HEK293T (cell line): Measurements from ENCODE around the gene FAM181B.

Source experiments
- CTCF ChIA-PET: fragments of 350-600 bp; formaldehyde crosslinking; extraction: SDS; loops from one replicate; lab custom pipeline; 2021; ENCODE audit warnings: antibody characterized with exemption, inconsistent platforms; lab: Yijun Ruan, JAX
- POLR2A ChIA-PET: fragments of 350-600 bp; formaldehyde crosslinking; extraction: SDS; loops from one replicate; lab custom pipeline; 2020; ENCODE audit warnings: antibody characterized with exemption, inconsistent platforms; lab: Yijun Ruan, JAX
- DNase-seq: peaks from one replicate; pipeline ENCODE4 v3.0.0; 2012; ENCODE audit warnings: mixed read lengths; ENCODE audit errors: extremely low spot score
- ARNT ChIP-seq: fragments of 450-650 bp; IDR thresholded peaks from 2 replicates; pipeline ENCODE4 v1.6.1; 2017; ENCODE audit warnings: mild to moderate bottlenecking
- BHLHE40 ChIP-seq: fragments of 450-650 bp; IDR thresholded peaks from 2 replicates; pipeline ENCODE4 v1.6.1; 2016; ENCODE audit warnings: mild to moderate bottlenecking, moderate library complexity, borderline replicate concordance
- CTBP1 ChIP-seq: fragments of 450-650 bp; IDR thresholded peaks from 2 replicates; pipeline ENCODE4 v1.6.1; 2016; ENCODE audit warnings: borderline replicate concordance
- ELF4 ChIP-seq: fragments of 450-650 bp; IDR thresholded peaks from 2 replicates; pipeline ENCODE4 v1.6.1; 2017; ENCODE audit warnings: antibody characterized with exemption
- FOXA1 ChIP-seq: fragments of 450-650 bp; IDR thresholded peaks from 2 replicates; pipeline ENCODE4 v1.6.1; 2016; ENCODE audit warnings: mild to moderate bottlenecking
- FOXK2 ChIP-seq: fragments of 450-650 bp; IDR thresholded peaks from 2 replicates; pipeline ENCODE4 v1.6.1; 2016; ENCODE audit warnings: mild to moderate bottlenecking
- FOXM1 ChIP-seq: fragments of 450-650 bp; IDR thresholded peaks from 2 replicates; pipeline ENCODE4 v1.6.1; 2017; ENCODE audit warnings: mild to moderate bottlenecking, borderline replicate concordance
- HDGF ChIP-seq: fragments of 450-650 bp; IDR thresholded peaks from 2 replicates; pipeline ENCODE4 v1.6.1; 2017; ENCODE audit warnings: antibody characterized with exemption, borderline replicate concordance
- L3MBTL2 ChIP-seq: fragments of 450-650 bp; conservative IDR thresholded peaks from 2 replicates; pipeline ENCODE4 v1.6.1; 2016; ENCODE audit warnings: mild to moderate bottlenecking
- LEF1 ChIP-seq: fragments of 450-650 bp; IDR thresholded peaks from 2 replicates; pipeline ENCODE4 v1.6.1; 2017; ENCODE audit warnings: mild to moderate bottlenecking, borderline replicate concordance
- NFRKB ChIP-seq: fragments of 450-650 bp; IDR thresholded peaks from 2 replicates; pipeline ENCODE4 v1.6.1; 2016; ENCODE audit warnings: mild to moderate bottlenecking, moderate library complexity
- SP1 ChIP-seq: fragments of 450-650 bp; IDR thresholded peaks from 2 replicates; pipeline ENCODE4 v1.6.1; 2017
- SUZ12 ChIP-seq: fragments of 450-650 bp; IDR thresholded peaks from 2 replicates; pipeline ENCODE4 v1.6.1; 2016; ENCODE audit warnings: mild to moderate bottlenecking
- TARDBP ChIP-seq: fragments of 450-650 bp; IDR thresholded peaks from 2 replicates; pipeline ENCODE4 v1.6.1; 2016
- ZNF384 ChIP-seq: fragments of 450-650 bp; IDR thresholded peaks from 2 replicates; pipeline ENCODE4 v1.6.1; 2016
- TF ChIP-seq, protein P1 (sequence below): fragments of 450-650 bp; IDR thresholded peaks from 2 replicates; pipeline ENCODE4 v1.6.1; 2016

FAM181B gene

DNA sequence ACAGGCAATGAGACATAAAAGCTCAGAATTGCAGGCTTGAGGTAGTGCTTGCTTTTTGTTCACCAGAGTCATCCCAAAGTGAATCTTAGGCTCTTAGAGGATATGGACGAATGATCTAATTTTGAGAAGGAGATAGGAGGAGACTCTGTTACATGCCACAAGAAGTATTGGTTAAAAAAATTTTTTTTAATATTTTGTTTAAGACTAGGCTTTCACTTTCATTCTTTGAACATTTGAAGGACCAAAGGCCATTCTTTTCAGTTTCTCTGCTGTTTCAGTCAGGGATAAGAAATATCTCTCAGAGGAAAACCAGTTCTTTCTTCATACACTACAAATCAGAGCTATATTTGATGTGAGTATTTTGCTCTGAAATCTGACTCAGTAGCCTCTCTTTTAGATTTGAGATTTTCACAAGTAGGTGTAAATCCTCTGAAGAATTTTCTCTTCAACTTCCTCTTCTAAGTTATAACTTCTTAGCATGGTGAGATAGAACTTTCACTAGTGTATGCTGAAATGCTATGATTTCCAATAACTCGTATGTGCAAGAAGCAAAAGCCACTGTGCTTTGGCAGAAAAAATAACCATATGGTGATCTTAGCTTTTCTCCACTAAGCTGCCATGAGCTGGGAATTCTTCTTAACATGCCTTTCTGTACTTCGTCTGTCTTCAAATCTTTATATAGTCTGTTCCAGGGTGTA lies 24.1 kb upstream of the FAM181B start:
- TF ChIP-seq, protein P1, sequence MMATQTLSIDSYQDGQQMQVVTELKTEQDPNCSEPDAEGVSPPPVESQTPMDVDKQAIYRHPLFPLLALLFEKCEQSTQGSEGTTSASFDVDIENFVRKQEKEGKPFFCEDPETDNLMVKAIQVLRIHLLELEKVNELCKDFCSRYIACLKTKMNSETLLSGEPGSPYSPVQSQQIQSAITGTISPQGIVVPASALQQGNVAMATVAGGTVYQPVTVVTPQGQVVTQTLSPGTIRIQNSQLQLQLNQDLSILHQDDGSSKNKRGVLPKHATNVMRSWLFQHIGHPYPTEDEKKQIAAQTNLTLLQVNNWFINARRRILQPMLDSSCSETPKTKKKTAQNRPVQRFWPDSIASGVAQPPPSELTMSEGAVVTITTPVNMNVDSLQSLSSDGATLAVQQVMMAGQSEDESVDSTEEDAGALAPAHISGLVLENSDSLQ: no peak
- TF ChIP-seq FOXM1 (no peak), FOXK2 (no peak), HDGF (no peak), CTBP1 (no peak), NFRKB (no peak), SP1 (no peak), ELF4 (no peak), ZNF384 (no peak), SUZ12 (no peak), TARDBP (no peak), FOXA1 (no peak), LEF1 (no peak), L3MBTL2 (no peak), BHLHE40 (no peak), ARNT (no peak)
- ChIA-PET POLR2A (no interaction called here), CTCF (interaction anchor here (1.0 kb wide), 1 partner anchor 24 kb away, joined by 3 read pairs; the partner anchor contains the start of gene FAM181B)
- no peak for DNase-seq

DNA sequence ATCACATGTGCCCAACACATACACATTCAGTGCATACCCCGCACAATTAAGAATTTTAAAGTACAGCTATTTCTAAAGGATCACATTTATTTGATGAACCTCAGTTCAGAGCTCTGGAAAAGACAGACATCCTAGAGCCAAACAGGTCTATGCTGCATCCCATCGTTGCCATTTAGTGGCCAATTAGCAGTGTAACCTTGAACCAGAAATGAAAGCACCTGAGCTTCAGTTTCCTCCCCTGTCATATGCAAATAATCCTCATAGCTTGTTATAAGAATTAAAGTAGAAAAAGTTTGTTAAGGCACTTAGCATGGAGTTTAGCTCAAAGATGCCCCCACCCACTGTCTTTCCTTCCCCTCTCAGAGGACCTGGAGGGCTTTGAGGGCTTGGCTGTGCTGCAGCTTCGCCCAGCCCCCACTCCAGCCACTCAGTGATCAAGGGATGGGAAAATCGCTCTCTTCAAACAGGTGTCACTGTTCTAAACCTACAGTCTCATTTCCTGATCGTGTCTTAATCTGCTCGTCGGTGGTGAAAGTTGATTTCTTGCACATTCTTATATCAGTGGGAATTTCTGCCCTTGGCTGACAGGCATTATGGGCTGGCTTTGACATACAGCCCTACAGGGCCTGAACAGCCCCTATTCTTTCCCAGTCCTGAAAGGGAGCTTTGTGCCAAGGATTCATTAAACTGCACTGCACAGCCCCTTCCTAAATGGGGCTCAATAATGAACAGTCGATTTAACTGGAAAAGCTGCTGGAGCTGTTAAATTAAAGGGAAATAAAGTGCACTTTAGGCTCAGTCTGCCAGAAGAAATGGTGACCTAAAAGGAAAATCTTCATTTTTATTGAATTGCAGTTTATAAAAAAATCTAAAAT lies 23.3 kb upstream of the FAM181B start:
- no peak for TF ChIP-seq FOXM1
- no peak for TF ChIP-seq FOXA1
- TF ChIP-seq CTBP1: no peak
- no peak for TF ChIP-seq LEF1
- no peak for TF ChIP-seq FOXK2
- no peak for TF ChIP-seq ARNT
- TF ChIP-seq, protein P1: no peak
- no peak for TF ChIP-seq ZNF384
- no peak for TF ChIP-seq SUZ12
- TF ChIP-seq NFRKB: no peak
- TF ChIP-seq HDGF: no peak
- CTCF ChIA-PET: interaction anchor here (0.9 to 1.0 kb wide), 3 partner anchors 19 to 110 kb away, joined by 3 to 4 read pairs (median 4); partner anchors contain the start of gene FAM181B
- POLR2A ChIA-PET: no interaction called here
- DNase-seq: no peak

DNA sequence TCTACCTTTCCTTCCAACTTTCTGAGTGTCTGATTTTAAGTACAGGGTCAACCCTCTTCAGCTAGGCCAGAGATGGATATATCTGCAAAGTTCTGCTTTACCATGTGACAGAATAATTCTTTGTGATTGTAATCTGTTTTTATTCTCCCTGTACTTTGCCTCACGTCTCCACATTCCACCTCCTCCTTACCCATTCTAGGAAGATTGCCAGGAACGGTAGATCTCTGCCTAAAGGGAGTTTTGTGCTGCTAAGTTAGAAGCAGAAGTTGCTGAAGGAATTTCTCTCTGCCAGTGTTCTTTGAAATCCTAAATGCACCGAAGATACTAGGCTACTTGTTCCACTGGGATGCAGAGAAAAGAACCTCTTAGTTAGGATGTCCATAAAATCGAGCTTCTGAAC lies 20.7 kb upstream of the FAM181B start:
- no peak for DNase-seq
- POLR2A ChIA-PET: no interaction called here
- TF ChIP-seq, protein P1: no peak
- TF ChIP-seq ELF4: no peak
- no peak for TF ChIP-seq FOXA1
- no peak for TF ChIP-seq L3MBTL2
- no peak for TF ChIP-seq LEF1
- TF ChIP-seq NFRKB: no peak
- TF ChIP-seq SUZ12: no peak
- TF ChIP-seq SP1: no peak
- CTCF ChIA-PET: no interaction called here

DNA sequence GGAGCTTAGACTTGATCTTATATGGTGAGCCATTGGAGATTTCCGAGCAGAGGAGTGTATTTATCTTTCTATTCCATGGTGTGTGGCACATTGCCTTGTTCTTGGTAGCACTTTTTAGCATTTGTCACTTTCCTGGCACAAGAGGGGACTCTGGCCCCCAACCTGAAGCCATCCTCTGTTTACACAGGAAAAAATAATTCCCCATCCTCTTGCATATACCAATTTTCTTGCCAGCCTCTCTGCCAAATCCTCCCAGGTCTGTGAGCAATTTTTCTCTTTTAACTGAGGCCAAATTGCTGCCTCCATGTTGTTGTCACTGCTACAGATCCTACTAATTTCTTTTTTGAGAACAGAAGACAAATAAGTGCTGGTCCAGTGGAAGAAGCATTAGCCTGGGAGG lies 20.3 kb upstream of the FAM181B start:
- ChIA-PET CTCF (no interaction called here), POLR2A (no interaction called here)
- DNase-seq: no peak
- TF ChIP-seq BHLHE40 (no peak), NFRKB (no peak), TARDBP (no peak), FOXA1 (no peak), FOXM1 (no peak), L3MBTL2 (no peak)
- TF ChIP-seq, protein P1: no peak

DNA sequence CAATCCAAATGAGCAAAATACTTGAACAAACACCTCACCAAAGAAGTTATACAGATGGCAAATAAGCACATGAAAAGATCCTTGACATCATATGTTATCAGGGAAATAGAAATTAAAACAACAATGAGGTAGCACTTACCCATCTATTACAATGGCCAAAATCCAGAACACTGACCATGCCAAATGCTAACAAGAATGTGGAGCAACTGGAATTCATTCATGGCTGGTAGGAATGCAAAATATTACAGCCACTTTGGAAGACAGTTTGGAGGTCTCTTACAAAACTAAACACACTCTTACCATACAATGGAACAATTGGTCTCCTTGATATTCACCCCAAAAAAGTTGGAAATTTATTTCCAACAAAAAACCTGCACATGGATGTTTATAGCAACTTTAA lies 19.1 kb upstream of the FAM181B start:
- ChIA-PET POLR2A (no interaction called here), CTCF (no interaction called here)
- DNase-seq: no peak
- TF ChIP-seq L3MBTL2: no peak

DNA sequence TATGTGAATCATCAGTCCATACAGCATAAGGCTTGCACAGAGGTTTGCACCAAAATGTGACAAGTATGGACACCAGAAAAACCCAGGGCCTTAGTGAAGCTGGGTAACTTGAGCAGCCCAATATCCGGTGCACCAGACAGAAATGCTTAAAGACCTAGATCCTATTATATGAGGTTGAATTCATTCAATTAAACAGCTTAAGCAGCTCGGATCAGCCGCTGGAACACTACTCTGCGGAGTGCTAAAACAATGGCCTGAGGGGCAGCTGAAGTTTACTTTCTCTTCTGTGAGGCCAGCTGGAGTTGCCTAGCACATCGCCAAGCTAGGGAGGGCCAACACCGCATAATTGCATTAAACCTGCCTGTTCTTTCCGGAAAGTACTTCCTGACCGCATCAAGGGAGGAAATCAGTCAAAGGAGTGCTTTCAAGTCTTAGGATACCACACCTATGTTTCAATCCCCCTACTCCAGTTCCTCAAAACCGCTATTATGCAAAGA lies 17.0 kb upstream of the FAM181B start:
- no peak for DNase-seq
- CTCF ChIA-PET: no interaction called here
- POLR2A ChIA-PET: no interaction called here
- TF ChIP-seq FOXM1: no peak
- TF ChIP-seq SP1: no peak
- no peak for TF ChIP-seq SUZ12
- no peak for TF ChIP-seq ELF4
- no peak for TF ChIP-seq FOXA1
- no peak for TF ChIP-seq BHLHE40
- no peak for TF ChIP-seq FOXK2
- TF ChIP-seq NFRKB: no peak
- TF ChIP-seq ZNF384: no peak
- no peak for TF ChIP-seq ARNT
- TF ChIP-seq, protein P1: no peak
- TF ChIP-seq L3MBTL2: no peak
- TF ChIP-seq CTBP1: no peak
- TF ChIP-seq TARDBP: no peak
- no peak for TF ChIP-seq HDGF
- TF ChIP-seq LEF1: no peak
